GM04504 (cell line): ENCODE measurements around the gene NCK1.
"Not testable (repeated sequence)": the region's sequence is repeated elsewhere in the genome, so short reads cannot be mapped to it uniquely, and the experiment has no call there.

Experiments used
- DNase-seq: peaks from one replicate; pipeline ENCODE4 v3.0.0-alpha.2; 2012; ENCODE audit warnings: low read depth

The NCK1 gene

GRCh38 chr3:136987398-136987980, 125.5 kb downstream of the NCK1 start:
- not testable (repeated sequence) for DNase-seq

GRCh38 chr3:136988651-136989050, 126.6 kb downstream of the NCK1 start:
- DNase-seq: no peak

- no peak for DNase-seq
Observed at GRCh38 chr3:136989781-136990524, 127.9 kb downstream of the NCK1 start.

- no peak for DNase-seq
Observed at GRCh38 chr3:136990826-136991225, 128.8 kb downstream of the NCK1 start.

- DNase-seq: no peak
Observed at GRCh38 chr3:136992115-136992514, 130.1 kb downstream of the NCK1 start.

GRCh38 chr3:136994772-136995516, 132.9 kb downstream of the NCK1 start:
- peak; percentile 93 for DNase-seq

GRCh38 chr3:136995652-136996051, 133.6 kb downstream of the NCK1 start:
- no peak for DNase-seq
